ENCODE data around the gene DCDC1.

DNA sequence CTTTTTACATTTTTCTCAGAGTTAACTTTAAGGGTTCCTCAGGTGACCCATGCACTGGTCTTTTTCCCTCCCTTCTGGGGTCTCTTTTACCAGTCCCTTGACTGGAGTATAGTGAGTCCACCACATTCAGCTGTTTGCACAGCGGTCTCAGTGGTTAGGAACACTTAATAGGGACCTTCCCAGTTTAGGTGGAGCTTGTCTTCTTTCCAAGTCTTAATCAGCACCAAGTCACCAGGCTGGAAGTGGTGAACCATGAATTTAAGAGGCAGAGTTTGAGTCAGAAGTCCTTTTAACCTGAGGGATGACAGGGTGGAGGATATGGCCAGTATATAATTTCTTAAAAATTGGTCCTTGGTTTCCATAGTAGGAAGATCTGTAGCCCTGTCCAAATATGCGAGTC lies 433.7 kb downstream of the DCDC1 start:
- no peak for TF ChIP-seq EZH2 (IDR thresholded peaks at IDR 0.05; ENCODE audit: low read depth)
- TF ChIP-seq, protein P1, sequence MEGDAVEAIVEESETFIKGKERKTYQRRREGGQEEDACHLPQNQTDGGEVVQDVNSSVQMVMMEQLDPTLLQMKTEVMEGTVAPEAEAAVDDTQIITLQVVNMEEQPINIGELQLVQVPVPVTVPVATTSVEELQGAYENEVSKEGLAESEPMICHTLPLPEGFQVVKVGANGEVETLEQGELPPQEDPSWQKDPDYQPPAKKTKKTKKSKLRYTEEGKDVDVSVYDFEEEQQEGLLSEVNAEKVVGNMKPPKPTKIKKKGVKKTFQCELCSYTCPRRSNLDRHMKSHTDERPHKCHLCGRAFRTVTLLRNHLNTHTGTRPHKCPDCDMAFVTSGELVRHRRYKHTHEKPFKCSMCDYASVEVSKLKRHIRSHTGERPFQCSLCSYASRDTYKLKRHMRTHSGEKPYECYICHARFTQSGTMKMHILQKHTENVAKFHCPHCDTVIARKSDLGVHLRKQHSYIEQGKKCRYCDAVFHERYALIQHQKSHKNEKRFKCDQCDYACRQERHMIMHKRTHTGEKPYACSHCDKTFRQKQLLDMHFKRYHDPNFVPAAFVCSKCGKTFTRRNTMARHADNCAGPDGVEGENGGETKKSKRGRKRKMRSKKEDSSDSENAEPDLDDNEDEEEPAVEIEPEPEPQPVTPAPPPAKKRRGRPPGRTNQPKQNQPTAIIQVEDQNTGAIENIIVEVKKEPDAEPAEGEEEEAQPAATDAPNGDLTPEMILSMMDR (conservative IDR thresholded peaks at IDR 0.05): no peak
